ENCODE measurements around the gene ZDHHC5.

DNA sequence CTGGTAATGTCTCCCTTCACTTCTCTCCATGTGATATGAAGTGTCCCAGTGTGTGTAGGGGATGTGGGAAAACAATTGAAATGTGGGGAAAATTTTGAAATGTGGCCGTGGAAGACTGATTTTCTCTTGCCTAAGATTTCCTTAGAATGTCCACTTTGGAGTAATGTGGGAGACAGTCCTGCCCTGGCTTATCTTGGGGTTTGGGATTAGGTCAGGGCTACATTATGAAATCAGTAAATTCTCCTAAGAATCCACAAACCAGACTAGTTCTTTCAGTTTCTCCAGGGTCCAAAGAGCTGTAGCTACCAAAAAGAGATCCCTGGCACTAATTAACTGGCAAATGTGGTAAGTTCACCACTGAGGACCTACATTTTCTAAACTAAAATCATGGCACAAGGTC is 41.0 kb upstream of the ZDHHC5 start:
- TF ChIP-seq, protein P1, sequence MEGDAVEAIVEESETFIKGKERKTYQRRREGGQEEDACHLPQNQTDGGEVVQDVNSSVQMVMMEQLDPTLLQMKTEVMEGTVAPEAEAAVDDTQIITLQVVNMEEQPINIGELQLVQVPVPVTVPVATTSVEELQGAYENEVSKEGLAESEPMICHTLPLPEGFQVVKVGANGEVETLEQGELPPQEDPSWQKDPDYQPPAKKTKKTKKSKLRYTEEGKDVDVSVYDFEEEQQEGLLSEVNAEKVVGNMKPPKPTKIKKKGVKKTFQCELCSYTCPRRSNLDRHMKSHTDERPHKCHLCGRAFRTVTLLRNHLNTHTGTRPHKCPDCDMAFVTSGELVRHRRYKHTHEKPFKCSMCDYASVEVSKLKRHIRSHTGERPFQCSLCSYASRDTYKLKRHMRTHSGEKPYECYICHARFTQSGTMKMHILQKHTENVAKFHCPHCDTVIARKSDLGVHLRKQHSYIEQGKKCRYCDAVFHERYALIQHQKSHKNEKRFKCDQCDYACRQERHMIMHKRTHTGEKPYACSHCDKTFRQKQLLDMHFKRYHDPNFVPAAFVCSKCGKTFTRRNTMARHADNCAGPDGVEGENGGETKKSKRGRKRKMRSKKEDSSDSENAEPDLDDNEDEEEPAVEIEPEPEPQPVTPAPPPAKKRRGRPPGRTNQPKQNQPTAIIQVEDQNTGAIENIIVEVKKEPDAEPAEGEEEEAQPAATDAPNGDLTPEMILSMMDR (IDR thresholded peaks at IDR 0.05) = no peak
- TF ChIP-seq POLR2A (IDR thresholded peaks at IDR 0.05) = no peak

Measured in esophagus squamous epithelium (tissue), 4 donors.